ENCODE measurements around the gene RPS10.

DNA sequence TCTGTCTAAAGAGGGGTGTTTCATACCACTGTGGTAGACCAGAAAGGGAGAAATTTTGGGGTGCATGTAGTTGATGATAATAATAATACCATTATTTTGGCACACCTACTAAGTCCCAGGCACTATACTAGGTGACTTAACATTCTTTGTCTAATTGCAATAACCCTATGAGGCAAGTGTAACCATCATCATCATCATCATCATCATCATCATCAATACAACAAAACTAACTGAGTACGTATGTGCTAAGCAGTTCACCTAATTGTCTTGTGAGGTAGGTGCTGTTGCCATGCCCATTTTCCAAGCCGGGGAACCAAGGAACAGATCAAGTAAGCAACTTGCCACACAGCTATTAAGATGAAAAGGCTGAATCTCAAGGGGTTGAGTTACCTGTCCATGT, 37.4 kb upstream of the RPS10 start:
- TF ChIP-seq POLR2A (IDR thresholded peaks at IDR 0.05), result no peak
- TF ChIP-seq, protein P1, sequence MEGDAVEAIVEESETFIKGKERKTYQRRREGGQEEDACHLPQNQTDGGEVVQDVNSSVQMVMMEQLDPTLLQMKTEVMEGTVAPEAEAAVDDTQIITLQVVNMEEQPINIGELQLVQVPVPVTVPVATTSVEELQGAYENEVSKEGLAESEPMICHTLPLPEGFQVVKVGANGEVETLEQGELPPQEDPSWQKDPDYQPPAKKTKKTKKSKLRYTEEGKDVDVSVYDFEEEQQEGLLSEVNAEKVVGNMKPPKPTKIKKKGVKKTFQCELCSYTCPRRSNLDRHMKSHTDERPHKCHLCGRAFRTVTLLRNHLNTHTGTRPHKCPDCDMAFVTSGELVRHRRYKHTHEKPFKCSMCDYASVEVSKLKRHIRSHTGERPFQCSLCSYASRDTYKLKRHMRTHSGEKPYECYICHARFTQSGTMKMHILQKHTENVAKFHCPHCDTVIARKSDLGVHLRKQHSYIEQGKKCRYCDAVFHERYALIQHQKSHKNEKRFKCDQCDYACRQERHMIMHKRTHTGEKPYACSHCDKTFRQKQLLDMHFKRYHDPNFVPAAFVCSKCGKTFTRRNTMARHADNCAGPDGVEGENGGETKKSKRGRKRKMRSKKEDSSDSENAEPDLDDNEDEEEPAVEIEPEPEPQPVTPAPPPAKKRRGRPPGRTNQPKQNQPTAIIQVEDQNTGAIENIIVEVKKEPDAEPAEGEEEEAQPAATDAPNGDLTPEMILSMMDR (IDR thresholded peaks at IDR 0.05), result no peak
- TF ChIP-seq POLR2AphosphoS5 (IDR thresholded peaks at IDR 0.05; ENCODE audit: insufficient read depth in 1 of 2, low read depth in 1 of 2), result no peak

All from vagina (tissue), 2 donors.